GM06990 (cell line): Measurements from ENCODE around the gene EIF2AK2.

Experiments used
- DNase-seq: peaks from one replicate; pipeline ENCODE4 v3.0.0-alpha.2; 2011; ENCODE audit not compliant: insufficient read length; ENCODE audit errors: extremely low read depth
- H3K27me3 ChIP-seq: replicated peaks from 2 replicates; pipeline ENCODE4 v1.6.0; 2011; ENCODE audit warnings: low read length; ENCODE audit not compliant: control insufficient read depth, insufficient read depth
- H3K36me3 ChIP-seq: 2 replicates; pipeline ENCODE4 v1.5.1; 2011; ENCODE audit warnings: low read length; ENCODE audit not compliant: control insufficient read depth, insufficient read depth
- H3K4me3 ChIP-seq: replicated peaks from 2 replicates; pipeline ENCODE4 v1.5.1; 2011; ENCODE audit warnings: low read depth, mild to moderate bottlenecking, control low read depth, low read length
- CTCF ChIP-seq: IDR thresholded peaks from 2 replicates; pipeline ENCODE4 v1.5.1; 2011; ENCODE audit warnings: low read length, control low read depth, mild to moderate bottlenecking, inconsistent platforms; ENCODE audit not compliant: insufficient read depth, poor library complexity, severe bottlenecking

The EIF2AK2 gene

GRCh38 chr2:37060446-37060845 is 96.3 kb downstream of the EIF2AK2 start:
- no peaks in the 10 kb centered on the region for H3K27me3 ChIP-seq
- H3K4me3 ChIP-seq = no peak overlapping the region
- TF ChIP-seq CTCF = no peak
- no peak for DNase-seq
- peaks cover 5% of the 10 kb centered on the region for H3K36me3 ChIP-seq

- Histone ChIP-seq H3K36me3 (peaks cover 5% of the 10 kb centered on the region), H3K27me3 (no peaks in the 10 kb centered on the region), H3K4me3 (no peak overlapping the region)
- DNase-seq = no peak
- TF ChIP-seq CTCF = no peak
These were observed 96.9 kb downstream of the EIF2AK2 start for GRCh38 chr2:37059841-37060240.

GRCh38 chr2:37052600-37053332 is 104.0 kb downstream of the EIF2AK2 start:
- H3K27me3 ChIP-seq = no peaks in the 10 kb centered on the region
- DNase-seq = no peak
- peaks cover 7% of the 10 kb centered on the region for H3K36me3 ChIP-seq
- no peak overlapping the region for H3K4me3 ChIP-seq
- TF ChIP-seq CTCF = no peak
